NT2/D1 (cell line): ENCODE results near the gene EOLA1.
"Not testable (repeated sequence)": the region's sequence is repeated elsewhere in the genome, so short reads cannot be mapped to it uniquely, and the experiment has no call there.

ENCODE experiments used
- SUZ12 ChIP-seq: IDR thresholded peaks from 2 replicates; pipeline ENCODE4 v1.6.1; 2011; ENCODE audit not compliant: insufficient read length, insufficient read depth; ENCODE audit errors: extremely low read depth
- YY1 ChIP-seq: IDR thresholded peaks from 2 replicates; pipeline ENCODE4 v1.6.1; 2011; ENCODE audit not compliant: insufficient read length, insufficient read depth
- ZNF274 ChIP-seq: IDR thresholded peaks from 2 replicates; pipeline ENCODE4 v1.6.1; 2011; ENCODE audit warnings: mild to moderate bottlenecking, low read depth, low read length

GRCh38 chrX:149534926-149535602 lies 5.7 kb upstream of the EOLA1 start:
- TF ChIP-seq YY1, ZNF274, SUZ12: not testable (repeated sequence)
